Tibial artery (tissue), 4 donors: ENCODE data around the gene AARSD1.
"Not testable (repeated sequence)": the region's sequence is repeated elsewhere in the genome, so short reads cannot be mapped to it uniquely, and the experiment has no call there.

Experiments
- DNase-seq, 2 donors: peaks; one replicate each; pipeline ENCODE4 v3.0.0-alpha.2; 2019
- H3K27ac ChIP-seq, 2 donors: fragments of 200-600 bp; sonication (generic) in 1 of 2; 1 replicate in 1 of 2; 2 replicates in 1 of 2; pipeline ENCODE4 v1.5.1; 2018 to 2019; ENCODE audit warnings: mild to moderate bottlenecking in 1 of 2
- H3K27me3 ChIP-seq, 2 donors: fragments of 200-600 bp; sonication (generic) in 1 of 2; one replicate each; pipeline versions ENCODE4 v1.5.1 to v1.6.0; 2016 to 2019
- H3K36me3 ChIP-seq, 3 donors: fragments of 200-600 bp; sonication (generic) in 2 of 3; one replicate each; pipeline ENCODE4 v1.5.1; 2016 to 2019; ENCODE audit warnings: mild to moderate bottlenecking in 2 of 3
- H3K4me1 ChIP-seq, 4 donors: fragments of 200-600 bp; sonication (generic) in 2 of 4; 1 replicate in 3 of 4; 2 replicates in 1 of 4; pipeline ENCODE4 v1.5.1; 2016 to 2019
- H3K4me3 ChIP-seq, 2 donors: fragments of 200-600 bp; sonication (generic) in 1 of 2; 1 replicate in 1 of 2; 2 replicates in 1 of 2; pipeline ENCODE4 v1.5.1; 2018 to 2019; ENCODE audit warnings: mild to moderate bottlenecking in 2 of 2
- H3K9me3 ChIP-seq, 3 donors: fragments of 200-600 bp; sonication (generic) in 1 of 3; one replicate each; pipeline ENCODE4 v1.5.1; 2016 to 2019
- CTCF ChIP-seq, 2 experiments: fragments of 200-600 bp in 1 of 2; fragments of 450-650 bp in 1 of 2; IDR thresholded peaks; one replicate each; pipeline ENCODE4 v1.5.1; 2017 to 2019; ENCODE audit warnings: antibody characterized with exemption in 2 of 2, mild to moderate bottlenecking in 1 of 2, moderate library complexity in 1 of 2
- intact Hi-C: fragments of 100-400 bp; cut with DNase I; formaldehyde crosslinking; loops from one replicate; pipeline ENCODE4 v1.15.0; 2023; ENCODE audit warnings: low total_unique reads

AARSD1 gene

GRCh38 chr17:42979511-42980273 lies 15.4 kb upstream of the AARSD1 start, which contains the start of gene PTGES3L:
TSS of gene PTGES3L (minus strand) at chr17:42980080. CDS start at chr17:42980053, 27 bp downstream.
- Histone ChIP-seq H3K4me1 (peaks cover 4 to 28% (median 19%) of the 10 kb centered on the region in 4 donors), H3K36me3 (peaks cover 0 to 12% (median 0%) of the 10 kb centered on the region in 3 donors), H3K27me3 (no peaks in the 10 kb centered on the region), H3K27ac (peak within 1 kb of the TSS; percentile 72 to 74), H3K9me3 (no peaks in the 10 kb centered on the region), H3K4me3 (peak within 1 kb of the TSS; percentile 81 to 84)
- intact Hi-C loops = no loop called here
- TF ChIP-seq CTCF (IDR thresholded peaks at IDR 0.05) = no peak
- peak; percentile 35 to 82 for DNase-seq

GRCh38 chr17:42975701-42976100 lies 11.4 kb upstream of the AARSD1 start:
- H3K9me3 ChIP-seq, intact Hi-C loops, H3K27ac ChIP-seq, DNase-seq, H3K4me3 ChIP-seq, H3K27me3 ChIP-seq, H3K36me3 ChIP-seq: not testable (repeated sequence)
- H3K4me1 ChIP-seq = peaks cover 4 to 12% (median 9%) of the 10 kb centered on the region in 4 donors

- no peak for TF ChIP-seq CTCF (IDR thresholded peaks at IDR 0.05)
- Histone ChIP-seq H3K36me3 (no peaks in the 10 kb centered on the region), H3K9me3 (no peaks in the 10 kb centered on the region), H3K27me3 (no peaks in the 10 kb centered on the region), H3K4me1 (peaks cover 4 to 11% (median 9%) of the 10 kb centered on the region in 4 donors), H3K27ac (no peak overlapping the region), H3K4me3 (no peak overlapping the region)
- intact Hi-C loops = no loop called here
- DNase-seq = no peak
Measured at GRCh38 chr17:42975265-42975664, 11.0 kb upstream of the AARSD1 start.

- H3K36me3 ChIP-seq, H3K27ac ChIP-seq, intact Hi-C loops, H3K4me1 ChIP-seq, H3K27me3 ChIP-seq, H3K9me3 ChIP-seq, DNase-seq, H3K4me3 ChIP-seq: not testable (repeated sequence)
Measured at GRCh38 chr17:42973323-42973722, 9.1 kb upstream of the AARSD1 start.

GRCh38 chr17:42971589-42971988 lies 7.3 kb upstream of the AARSD1 start:
- intact Hi-C loops = no loop called here
- H3K27ac ChIP-seq = no peak overlapping the region
- H3K27me3 ChIP-seq = no peaks in the 10 kb centered on the region
- TF ChIP-seq CTCF (IDR thresholded peaks at IDR 0.05) = no peak
- no peak for DNase-seq
- no peak overlapping the region for H3K4me3 ChIP-seq
- no peaks in the 10 kb centered on the region for H3K4me1 ChIP-seq
- no peaks in the 10 kb centered on the region for H3K36me3 ChIP-seq
- H3K9me3 ChIP-seq = no peaks in the 10 kb centered on the region

- Histone ChIP-seq H3K9me3 (no peaks in the 10 kb centered on the region), H3K27me3 (no peaks in the 10 kb centered on the region), H3K4me3 (no peak overlapping the region), H3K27ac (no peak overlapping the region), H3K36me3 (no peaks in the 10 kb centered on the region), H3K4me1 (peaks cover 0 to 3% (median 0%) of the 10 kb centered on the region in 4 donors)
- no peak for TF ChIP-seq CTCF (IDR thresholded peaks at IDR 0.05)
- intact Hi-C loops = no loop called here
- no peak for DNase-seq
Measured at GRCh38 chr17:42969001-42969581, 4.8 kb upstream of the AARSD1 start.
